ENCODE measurements around the gene UBALD1. TPM values are rescaled to one million over a fixed set of nuclear protein-coding genes. Genes with fewer than 3 reads are reported as not detected.

UBALD1 gene
- total and polyA plus RNA-seq, 9 of the 15 experiments (the other 6 are each of a cell fraction or from before 2014, with no cell fraction given): 1.3 to 38.0 (median 6.2) TPM; not detected in 2

- TF ChIP-seq, protein P1, sequence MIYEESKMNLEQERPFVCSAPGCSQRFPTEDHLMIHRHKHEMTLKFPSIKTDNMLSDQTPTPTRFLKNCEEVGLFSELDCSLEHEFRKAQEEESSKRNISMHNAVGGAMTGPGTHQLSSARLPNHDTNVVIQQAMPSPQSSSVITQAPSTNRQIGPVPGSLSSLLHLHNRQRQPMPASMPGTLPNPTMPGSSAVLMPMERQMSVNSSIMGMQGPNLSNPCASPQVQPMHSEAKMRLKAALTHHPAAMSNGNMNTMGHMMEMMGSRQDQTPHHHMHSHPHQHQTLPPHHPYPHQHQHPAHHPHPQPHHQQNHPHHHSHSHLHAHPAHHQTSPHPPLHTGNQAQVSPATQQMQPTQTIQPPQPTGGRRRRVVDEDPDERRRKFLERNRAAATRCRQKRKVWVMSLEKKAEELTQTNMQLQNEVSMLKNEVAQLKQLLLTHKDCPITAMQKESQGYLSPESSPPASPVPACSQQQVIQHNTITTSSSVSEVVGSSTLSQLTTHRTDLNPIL (CRISPR knock-in tag; IDR thresholded peaks at IDR 0.05): no peak
- no peak for TF ChIP-seq CBX2 (IDR thresholded peaks at IDR 0.05; ENCODE audit: insufficient read depth, low read length, poor library complexity, severe bottlenecking)
- TF ChIP-seq PHF20 (IDR thresholded peaks at IDR 0.05; ENCODE audit: partially characterized antibody): no peak
- no peak for TF ChIP-seq TRIM25 (IDR thresholded peaks at IDR 0.05; ENCODE audit: borderline replicate concordance)
- no peak for TF ChIP-seq TCF15 (CRISPR knock-in tag; IDR thresholded peaks at IDR 0.05)
- TF ChIP-seq, protein P2, sequence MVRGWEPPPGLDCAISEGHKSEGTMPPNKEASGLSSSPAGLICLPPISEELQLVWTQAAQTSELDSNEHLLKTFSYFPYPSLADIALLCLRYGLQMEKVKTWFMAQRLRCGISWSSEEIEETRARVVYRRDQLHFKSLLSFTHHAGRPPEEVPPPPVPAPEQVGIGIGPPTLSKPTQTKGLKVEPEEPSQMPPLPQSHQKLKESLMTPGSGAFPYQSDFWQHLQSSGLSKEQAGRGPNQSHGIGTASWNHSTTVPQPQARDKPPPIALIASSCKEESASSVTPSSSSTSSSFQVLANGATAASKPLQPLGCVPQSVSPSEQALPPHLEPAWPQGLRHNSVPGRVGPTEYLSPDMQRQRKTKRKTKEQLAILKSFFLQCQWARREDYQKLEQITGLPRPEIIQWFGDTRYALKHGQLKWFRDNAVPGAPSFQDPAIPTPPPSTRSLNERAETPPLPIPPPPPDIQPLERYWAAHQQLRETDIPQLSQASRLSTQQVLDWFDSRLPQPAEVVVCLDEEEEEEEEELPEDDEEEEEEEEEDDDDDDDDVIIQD (CRISPR knock-in tag; IDR thresholded peaks at IDR 0.05): no peak
Measured at GRCh38 chr16:4602331-4602730, 12.4 kb downstream of the UBALD1 start (continued).
